ENCODE data around the gene HPSE2.

DNA sequence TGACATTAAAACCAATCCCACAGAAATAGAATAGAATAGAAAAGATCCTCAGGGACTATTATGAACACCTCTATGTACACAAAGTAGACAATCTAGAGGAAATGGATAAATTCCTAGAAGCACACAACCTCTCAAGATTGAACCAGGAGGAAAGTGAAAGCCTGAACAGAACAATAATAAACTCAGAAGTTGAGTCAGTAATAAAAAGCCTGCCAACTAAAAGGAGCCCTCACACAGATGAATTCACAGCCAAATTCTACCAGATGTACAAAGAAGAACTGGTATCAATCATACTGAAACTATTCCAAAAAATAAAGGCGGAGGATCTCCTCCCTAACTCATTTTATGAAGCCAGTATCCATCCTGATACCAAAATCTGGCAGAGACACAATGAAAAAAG is 568.6 kb downstream of the HPSE2 start:
- TF ChIP-seq, protein P1, sequence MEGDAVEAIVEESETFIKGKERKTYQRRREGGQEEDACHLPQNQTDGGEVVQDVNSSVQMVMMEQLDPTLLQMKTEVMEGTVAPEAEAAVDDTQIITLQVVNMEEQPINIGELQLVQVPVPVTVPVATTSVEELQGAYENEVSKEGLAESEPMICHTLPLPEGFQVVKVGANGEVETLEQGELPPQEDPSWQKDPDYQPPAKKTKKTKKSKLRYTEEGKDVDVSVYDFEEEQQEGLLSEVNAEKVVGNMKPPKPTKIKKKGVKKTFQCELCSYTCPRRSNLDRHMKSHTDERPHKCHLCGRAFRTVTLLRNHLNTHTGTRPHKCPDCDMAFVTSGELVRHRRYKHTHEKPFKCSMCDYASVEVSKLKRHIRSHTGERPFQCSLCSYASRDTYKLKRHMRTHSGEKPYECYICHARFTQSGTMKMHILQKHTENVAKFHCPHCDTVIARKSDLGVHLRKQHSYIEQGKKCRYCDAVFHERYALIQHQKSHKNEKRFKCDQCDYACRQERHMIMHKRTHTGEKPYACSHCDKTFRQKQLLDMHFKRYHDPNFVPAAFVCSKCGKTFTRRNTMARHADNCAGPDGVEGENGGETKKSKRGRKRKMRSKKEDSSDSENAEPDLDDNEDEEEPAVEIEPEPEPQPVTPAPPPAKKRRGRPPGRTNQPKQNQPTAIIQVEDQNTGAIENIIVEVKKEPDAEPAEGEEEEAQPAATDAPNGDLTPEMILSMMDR (IDR thresholded peaks at IDR 0.05; ENCODE audit: low read depth, low read length, missing input control) = no peak
- TF ChIP-seq YY1 (IDR thresholded peaks at IDR 0.05) (no peak), MAX (IDR thresholded peaks at IDR 0.05) (no peak), TAF1 (conservative IDR thresholded peaks at IDR 0.05) (no peak), JUND (IDR thresholded peaks at IDR 0.05) (no peak), HNF4A (conservative IDR thresholded peaks at IDR 0.05) (no peak), RAD21 (IDR thresholded peaks at IDR 0.05) (no peak), EGR1 (IDR thresholded peaks at IDR 0.05; ENCODE audit: low read depth in 2 of 2) (no peak), GABPA (IDR thresholded peaks at IDR 0.05 in 1 of 2, conservative IDR thresholded peaks at IDR 0.05 in 1 of 2) (no peak)
- TF ChIP-seq, protein P2, sequence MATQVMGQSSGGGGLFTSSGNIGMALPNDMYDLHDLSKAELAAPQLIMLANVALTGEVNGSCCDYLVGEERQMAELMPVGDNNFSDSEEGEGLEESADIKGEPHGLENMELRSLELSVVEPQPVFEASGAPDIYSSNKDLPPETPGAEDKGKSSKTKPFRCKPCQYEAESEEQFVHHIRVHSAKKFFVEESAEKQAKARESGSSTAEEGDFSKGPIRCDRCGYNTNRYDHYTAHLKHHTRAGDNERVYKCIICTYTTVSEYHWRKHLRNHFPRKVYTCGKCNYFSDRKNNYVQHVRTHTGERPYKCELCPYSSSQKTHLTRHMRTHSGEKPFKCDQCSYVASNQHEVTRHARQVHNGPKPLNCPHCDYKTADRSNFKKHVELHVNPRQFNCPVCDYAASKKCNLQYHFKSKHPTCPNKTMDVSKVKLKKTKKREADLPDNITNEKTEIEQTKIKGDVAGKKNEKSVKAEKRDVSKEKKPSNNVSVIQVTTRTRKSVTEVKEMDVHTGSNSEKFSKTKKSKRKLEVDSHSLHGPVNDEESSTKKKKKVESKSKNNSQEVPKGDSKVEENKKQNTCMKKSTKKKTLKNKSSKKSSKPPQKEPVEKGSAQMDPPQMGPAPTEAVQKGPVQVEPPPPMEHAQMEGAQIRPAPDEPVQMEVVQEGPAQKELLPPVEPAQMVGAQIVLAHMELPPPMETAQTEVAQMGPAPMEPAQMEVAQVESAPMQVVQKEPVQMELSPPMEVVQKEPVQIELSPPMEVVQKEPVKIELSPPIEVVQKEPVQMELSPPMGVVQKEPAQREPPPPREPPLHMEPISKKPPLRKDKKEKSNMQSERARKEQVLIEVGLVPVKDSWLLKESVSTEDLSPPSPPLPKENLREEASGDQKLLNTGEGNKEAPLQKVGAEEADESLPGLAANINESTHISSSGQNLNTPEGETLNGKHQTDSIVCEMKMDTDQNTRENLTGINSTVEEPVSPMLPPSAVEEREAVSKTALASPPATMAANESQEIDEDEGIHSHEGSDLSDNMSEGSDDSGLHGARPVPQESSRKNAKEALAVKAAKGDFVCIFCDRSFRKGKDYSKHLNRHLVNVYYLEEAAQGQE (IDR thresholded peaks at IDR 0.05) = no peak
